HL-60 (cell line): ENCODE data around the gene CPPED1.

Experiments used
- DNase-seq, 2 experiments: peaks; one replicate each; pipeline ENCODE4 v3.0.0-alpha.2; 2010 to 2020; ENCODE audit warnings: low read depth in 1 of 2, low spot score in 1 of 2
- H3K27ac ChIP-seq: fragments of 250-450 bp; sonication (Bioruptor Pico); replicated peaks from 2 replicates; pipeline ENCODE4 v1.5.1; 2020; ENCODE audit warnings: mild to moderate bottlenecking, moderate library complexity
- H3K27me3 ChIP-seq: fragments of 250-450 bp; sonication (Bioruptor Pico); 2 replicates; pipeline ENCODE4 v1.5.1; 2021; ENCODE audit warnings: mild to moderate bottlenecking, moderate library complexity; ENCODE audit not compliant: insufficient read depth, poor library complexity, severe bottlenecking
- H3K4me3 ChIP-seq: replicated peaks from 2 replicates; pipeline ENCODE4 v1.5.1; 2011; ENCODE audit warnings: mild to moderate bottlenecking, control low read depth, low read length; ENCODE audit not compliant: insufficient read depth
- CTCF ChIP-seq: IDR thresholded peaks from one replicate; pipeline ENCODE4 v1.5.1; 2011; ENCODE audit warnings: low read length, control low read depth, inconsistent platforms; ENCODE audit not compliant: insufficient read depth
- GABPA ChIP-seq: IDR thresholded peaks from 2 replicates; pipeline ENCODE4 v1.6.1; 2012; ENCODE audit warnings: low read depth
- POLR2AphosphoS5 ChIP-seq: IDR thresholded peaks from 2 replicates; pipeline ENCODE4 v1.6.1; 2012; ENCODE audit warnings: low read depth
- REST ChIP-seq: IDR thresholded peaks from 2 replicates; pipeline ENCODE4 v1.6.1; 2012; ENCODE audit warnings: low read depth; ENCODE audit not compliant: insufficient replicate concordance
- SPI1 ChIP-seq: IDR thresholded peaks from 2 replicates; pipeline ENCODE4 v1.6.1; 2012; ENCODE audit warnings: low read depth, mild to moderate bottlenecking, borderline replicate concordance

The CPPED1 gene

DNA sequence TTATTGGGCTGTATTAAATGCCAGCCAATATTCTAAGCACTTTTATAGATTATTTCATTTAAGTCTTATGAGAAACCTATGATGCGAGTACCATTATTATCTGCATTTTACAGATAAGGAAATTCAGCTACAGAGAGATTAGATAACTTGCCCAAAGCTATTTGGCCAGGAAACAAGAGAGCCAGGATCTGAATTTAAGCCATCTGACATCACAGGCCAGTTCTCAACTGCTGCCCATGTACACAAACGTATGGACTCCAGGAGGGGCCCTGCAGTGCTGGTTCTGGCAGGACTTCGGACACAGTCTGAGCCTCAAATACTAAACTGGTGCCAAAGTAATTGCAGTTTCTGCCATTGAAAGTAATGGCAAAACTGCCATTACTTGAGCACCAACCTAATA, 40.2 kb downstream of the CPPED1 start:
- TF ChIP-seq CTCF (no peak), SPI1 (no peak), POLR2AphosphoS5 (no peak), GABPA (no peak), REST (no peak)
- Histone ChIP-seq H3K4me3 (no peak overlapping the region), H3K27ac (no peak overlapping the region), H3K27me3 (no peaks in the 10 kb centered on the region)
- no peak for DNase-seq

DNA sequence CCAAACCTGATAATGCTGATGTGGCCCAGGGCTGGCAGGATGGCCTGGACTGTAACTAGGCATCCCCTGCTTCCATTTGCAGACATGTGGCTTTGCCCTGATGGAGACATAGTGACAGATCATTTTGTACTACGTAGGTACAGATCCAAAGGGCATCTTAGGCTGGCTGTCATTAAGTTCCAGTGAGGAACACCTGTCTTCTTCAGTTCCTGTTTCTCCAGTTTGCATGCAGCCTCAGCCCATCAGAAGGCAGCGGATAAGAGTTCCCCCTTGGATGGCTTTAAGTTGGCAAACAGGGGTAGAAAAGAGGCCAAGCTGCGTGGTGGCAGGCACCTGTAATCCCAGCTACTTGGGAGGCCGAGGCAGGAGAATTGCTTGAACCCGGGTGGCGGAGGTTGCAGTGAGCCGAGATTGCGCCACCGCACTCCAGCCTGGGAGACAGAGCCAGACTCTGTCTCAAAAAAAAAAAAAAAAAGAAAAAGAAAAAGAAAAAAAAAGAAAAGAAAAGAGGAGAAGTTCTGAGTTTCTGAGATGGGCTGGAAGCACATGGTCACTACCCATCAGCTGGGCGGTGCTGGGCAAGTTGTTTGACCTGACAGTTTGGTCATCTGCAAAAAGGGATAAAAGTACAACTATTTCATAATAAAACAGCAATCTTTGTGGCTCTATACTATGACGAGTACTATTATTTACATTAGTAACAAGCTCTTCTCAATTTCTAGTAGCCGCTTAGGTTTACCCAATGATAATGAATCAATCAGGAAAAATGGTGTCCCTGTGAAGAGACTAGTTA, 42.7 kb downstream of the CPPED1 start:
- H3K4me3 ChIP-seq: no peak overlapping the region
- no peak for DNase-seq
- H3K27ac ChIP-seq: no peak overlapping the region
- no peak for TF ChIP-seq POLR2AphosphoS5
- no peak for TF ChIP-seq REST
- TF ChIP-seq SPI1: no peak
- TF ChIP-seq GABPA: no peak
- TF ChIP-seq CTCF: no peak
- no peaks in the 10 kb centered on the region for H3K27me3 ChIP-seq

GRCh38 chr16:12758670-12759558, 44.8 kb downstream of the CPPED1 start:
- Histone ChIP-seq H3K27me3 (no peaks in the 10 kb centered on the region), H3K4me3 (no peak overlapping the region), H3K27ac (no peak overlapping the region)
- DNase-seq: no peak
- TF ChIP-seq CTCF (no peak), POLR2AphosphoS5 (no peak), REST (no peak), GABPA (no peak), SPI1 (no peak)
